GM23338 (cell line): ENCODE data around the gene ESRRB. TPM values are rescaled to one million over a fixed set of nuclear protein-coding genes. Genes with fewer than 3 reads are reported as not detected.

Experiments
- ATAC-seq: fragments of 200-7000 bp; cut with Tn5 transposase; 3 replicates; pipeline ENCODE4 v1.9.1; 2020
- DNase-seq: peaks from one replicate; pipeline ENCODE4 v3.0.0-alpha.2; 2015; ENCODE audit warnings: low spot score
- H2AFZ ChIP-seq: fragments of 200-600 bp; sonication (generic); 2 replicates; pipeline ENCODE4 v1.8.0; 2016; ENCODE audit warnings: antibody characterized with exemption, mild to moderate bottlenecking, moderate library complexity
- H3F3A ChIP-seq: fragments of 200-600 bp; sonication (generic); replicated peaks from 2 replicates; pipeline ENCODE4 v1.8.0; 2017; ENCODE audit warnings: antibody characterized with exemption, mixed run types, low read depth
- H3K27ac ChIP-seq: fragments of 200-600 bp; sonication (generic); 2 replicates; pipeline ENCODE4 v1.6.1; 2016; ENCODE audit warnings: low read depth
- H3K27me3 ChIP-seq: fragments of 200-600 bp; sonication (generic); 2 replicates; pipeline ENCODE4 v1.8.0; 2016; ENCODE audit warnings: mild to moderate bottlenecking, mixed run types, moderate library complexity; ENCODE audit not compliant: insufficient read depth
- H3K36me3 ChIP-seq: fragments of 200-600 bp; sonication (generic); 2 replicates; pipeline ENCODE4 v1.8.0; 2016; ENCODE audit warnings: mild to moderate bottlenecking; ENCODE audit not compliant: insufficient read depth
- H3K4me1 ChIP-seq: fragments of 200-600 bp; sonication (generic); 2 replicates; pipeline ENCODE4 v1.8.0; 2016; ENCODE audit warnings: mild to moderate bottlenecking, moderate library complexity; ENCODE audit not compliant: insufficient read depth
- H3K4me2 ChIP-seq: fragments of 200-600 bp; sonication (generic); 2 replicates; pipeline ENCODE4 v1.7.1; 2017; ENCODE audit warnings: mixed run types
- H3K4me3 ChIP-seq: fragments of 200-600 bp; sonication (generic); 2 replicates; pipeline ENCODE4 v1.6.1; 2016; ENCODE audit warnings: mixed run types
- H3K79me2 ChIP-seq: fragments of 200-600 bp; sonication (generic); replicated peaks from 2 replicates; pipeline ENCODE4 v1.8.0; 2017; ENCODE audit warnings: mild to moderate bottlenecking; ENCODE audit not compliant: insufficient read depth
- H3K9me2 ChIP-seq: fragments of 200-600 bp; sonication (generic); 2 replicates; pipeline ENCODE4 v1.8.0; 2017; ENCODE audit not compliant: insufficient read depth
- H4K20me1 ChIP-seq: fragments of 200-600 bp; sonication (generic); replicated peaks from 2 replicates; pipeline ENCODE4 v1.8.0; 2017; ENCODE audit warnings: mild to moderate bottlenecking; ENCODE audit not compliant: insufficient read depth
- H3K27ac Mint-ChIP-seq: 2 replicates; pipeline ENCODE4 v1.8.0; 2020; ENCODE audit warnings: inconsistent platforms, mild to moderate bottlenecking, moderate library complexity, mixed read lengths
- H3K27me3 Mint-ChIP-seq: 3 replicates; pipeline ENCODE4 v1.8.0; 2022; ENCODE audit warnings: low read depth, mild to moderate bottlenecking, moderate library complexity, mixed read lengths, inconsistent platforms; ENCODE audit not compliant: insufficient read depth, poor library complexity
- H3K36me3 Mint-ChIP-seq: 3 replicates; pipeline ENCODE4 v1.8.0; 2021; ENCODE audit warnings: low read depth, mild to moderate bottlenecking, inconsistent platforms, moderate library complexity, mixed read lengths
- H3K4me1 Mint-ChIP-seq: 3 replicates; pipeline ENCODE4 v1.8.0; 2020; ENCODE audit warnings: mild to moderate bottlenecking, inconsistent platforms, mixed read lengths
- H3K4me3 Mint-ChIP-seq: 3 replicates; pipeline ENCODE4 v1.8.0; 2021; ENCODE audit warnings: moderate library complexity, mild to moderate bottlenecking, inconsistent platforms, mixed read lengths
- H3K9me3 Mint-ChIP-seq: 3 replicates; pipeline ENCODE4 v1.8.0; 2020; ENCODE audit warnings: moderate library complexity, mild to moderate bottlenecking, inconsistent platforms, mixed read lengths
- CREB1 ChIP-seq: fragments of 250-450 bp; sonication (Bioruptor Pico); IDR thresholded peaks from 2 replicates; pipeline ENCODE4 v1.5.0; 2020; ENCODE audit warnings: low read depth, mild to moderate bottlenecking, moderate library complexity
- ETS1 ChIP-seq: IDR thresholded peaks from 2 replicates; pipeline ENCODE4 v1.6.1; 2016; ENCODE audit warnings: antibody characterized with exemption
- NANOG ChIP-seq: IDR thresholded peaks from 2 replicates; pipeline ENCODE4 v1.6.1; 2016; ENCODE audit warnings: antibody characterized with exemption, borderline replicate concordance
- STAT1 ChIP-seq: IDR thresholded peaks from one replicate; pipeline ENCODE4 v1.6.1; 2016; ENCODE audit warnings: antibody characterized with exemption; ENCODE audit not compliant: unreplicated experiment
- ZNF114 ChIP-seq: fragments of 250-450 bp; sonication (Bioruptor Pico); IDR thresholded peaks from 2 replicates; pipeline ENCODE4 v1.5.0; 2020; ENCODE audit warnings: mild to moderate bottlenecking, moderate library complexity
- ZNF462 ChIP-seq: fragments of 250-450 bp; sonication (Bioruptor Pico); IDR thresholded peaks from 2 replicates; pipeline ENCODE4 v1.5.0; 2020; ENCODE audit warnings: mild to moderate bottlenecking, moderate library complexity
- polyA plus RNA-seq: library from polyadenylated mRNA; unstranded; fragments of >200 nt; fragmentation: Nextera tagmentation; extraction: Ambion mirVana; gene quantifications from 2 replicates; pipeline ENCODE4 v1.2.1, GENCODE V29; 2016
- total RNA-seq: library from RNA; depleted of rRNA; stranded (reverse); fragments of >200 nt; shearing (Covaris generic); gene quantifications from 2 replicates; pipeline ENCODE4 v1.2.3, GENCODE V29; 2014
- TF ChIP-seq, protein P1 (sequence below), 2 experiments: fragments of 200-600 bp in 1 of 2; sonication (generic) in 1 of 2; conservative IDR thresholded peaks; 2 replicates each; pipeline versions ENCODE4 v1.5.1 to v1.6.1; 2016 to 2017; ENCODE audit warnings: antibody characterized with exemption in 2 of 2, low read depth in 2 of 2, mild to moderate bottlenecking in 2 of 2, moderate library complexity in 1 of 2

The ESRRB gene
- total and polyA plus RNA-seq, 2 experiments from 2014 or later: 0.31 to 0.52 TPM

- TF ChIP-seq, protein P1, sequence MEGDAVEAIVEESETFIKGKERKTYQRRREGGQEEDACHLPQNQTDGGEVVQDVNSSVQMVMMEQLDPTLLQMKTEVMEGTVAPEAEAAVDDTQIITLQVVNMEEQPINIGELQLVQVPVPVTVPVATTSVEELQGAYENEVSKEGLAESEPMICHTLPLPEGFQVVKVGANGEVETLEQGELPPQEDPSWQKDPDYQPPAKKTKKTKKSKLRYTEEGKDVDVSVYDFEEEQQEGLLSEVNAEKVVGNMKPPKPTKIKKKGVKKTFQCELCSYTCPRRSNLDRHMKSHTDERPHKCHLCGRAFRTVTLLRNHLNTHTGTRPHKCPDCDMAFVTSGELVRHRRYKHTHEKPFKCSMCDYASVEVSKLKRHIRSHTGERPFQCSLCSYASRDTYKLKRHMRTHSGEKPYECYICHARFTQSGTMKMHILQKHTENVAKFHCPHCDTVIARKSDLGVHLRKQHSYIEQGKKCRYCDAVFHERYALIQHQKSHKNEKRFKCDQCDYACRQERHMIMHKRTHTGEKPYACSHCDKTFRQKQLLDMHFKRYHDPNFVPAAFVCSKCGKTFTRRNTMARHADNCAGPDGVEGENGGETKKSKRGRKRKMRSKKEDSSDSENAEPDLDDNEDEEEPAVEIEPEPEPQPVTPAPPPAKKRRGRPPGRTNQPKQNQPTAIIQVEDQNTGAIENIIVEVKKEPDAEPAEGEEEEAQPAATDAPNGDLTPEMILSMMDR (conservative IDR thresholded peaks at IDR 0.05; ENCODE audit: low read depth in 2 of 2): no peak
- no peak for TF ChIP-seq ZNF114 (CRISPR knock-in tag)
- TF ChIP-seq ETS1: no peak
Observed at GRCh38 chr14:76371066-76371465, 4.9 kb upstream of the ESRRB start (continued).

- TF ChIP-seq STAT1 (no peak), NANOG (no peak), ZNF114 (CRISPR knock-in tag) (no peak), ZNF462 (CRISPR knock-in tag) (no peak), CREB1 (no peak), ETS1 (no peak)
- TF ChIP-seq, protein P1 (conservative IDR thresholded peaks at IDR 0.05; ENCODE audit: low read depth in 2 of 2): peak in 1 of 2 experiments; percentile 13; a peak in 1 of 4 replicates
- H3K4me3 Mint-ChIP-seq: no peak overlapping the region
- ATAC-seq (peak; percentile 24), DNase-seq (peak; percentile 50)
- H3K27me3 Mint-ChIP-seq: peaks cover 49% of the 10 kb centered on the region
- no peaks in the 10 kb centered on the region for H3K79me2 ChIP-seq
- H3K27me3 ChIP-seq: peaks cover 53% of the 10 kb centered on the region
- H3K4me1 ChIP-seq: 0 out of 2 replicates have a peak, but pooled peaks cover 3% of the 10 kb centered on the region
- H3K4me2 ChIP-seq: no peak overlapping the region
- no peak overlapping the region for H3K4me3 ChIP-seq
- H3K4me1 Mint-ChIP-seq: peaks cover 11% of the 10 kb centered on the region
- H4K20me1 ChIP-seq: no peaks in the 10 kb centered on the region
- peaks cover 3% of the 10 kb centered on the region; the same call in 1 of the 3 replicates for H3K36me3 Mint-ChIP-seq
- no peaks in the 10 kb centered on the region for H3F3A ChIP-seq
- H3K9me3 Mint-ChIP-seq: no peaks in the 10 kb centered on the region; the same call in 2 of the 3 replicates
- H2AFZ ChIP-seq: no peak overlapping the region
- no peak overlapping the region for H3K27ac Mint-ChIP-seq
- no peaks in the 10 kb centered on the region for H3K36me3 ChIP-seq
- H3K27ac ChIP-seq: no peak overlapping the region
- no peaks in the 10 kb centered on the region for H3K9me2 ChIP-seq
Observed at GRCh38 chr14:76373456-76373855, 2.5 kb upstream of the ESRRB start.
